Measurements from ENCODE around the gene FAM13C.

GRCh38 chr10:59265141-59265540 lies 97.2 kb downstream of the FAM13C start:
- no peak for TF ChIP-seq POLR2AphosphoS5 (IDR thresholded peaks at IDR 0.05; ENCODE audit: borderline replicate concordance, low read depth, low read length)
- no peak for TF ChIP-seq EZH2 (IDR thresholded peaks at IDR 0.05)
- TF ChIP-seq FOXP2 (optimal IDR thresholded peaks at IDR 0.05; ENCODE audit: control extremely low read depth, extremely low read length, insufficient read depth): no peak
